Adrenal gland (tissue), 5 donors: ENCODE results near the gene RBL1.

Experiments used
- CTCF ChIP-seq, 6 experiments: fragments of 450-650 bp in 4 of 6; fragments of 200-600 bp in 2 of 6; sonication (generic) in 1 of 6; IDR thresholded peaks; 1 replicate in 5 of 6; 2 replicates in 1 of 6; pipeline versions ENCODE4 v1.5.1 to v1.8.0; 2016 to 2021; ENCODE audit warnings: antibody characterized with exemption in 6 of 6, mild to moderate bottlenecking in 2 of 6, moderate library complexity in 1 of 6
- POLR2A ChIP-seq, 2 donors: fragments of 450-650 bp; IDR thresholded peaks; one replicate each; pipeline ENCODE4 v1.6.1; 2017; ENCODE audit warnings: antibody characterized with exemption in 2 of 2, mild to moderate bottlenecking in 2 of 2, moderate library complexity in 1 of 2
- donor health status: DM: no; HTN: no; CAD: no.

GRCh38 chr20:37144856-37145404 is 49.1 kb upstream of the RBL1 start:
- TF ChIP-seq CTCF (IDR thresholded peaks at IDR 0.05) (no peak), POLR2A (IDR thresholded peaks at IDR 0.05) (no peak)
